Psoas muscle (tissue), 8 donors: ENCODE results near the gene SLC13A3. TPM values are rescaled to one million over a fixed set of nuclear protein-coding genes. Genes with fewer than 3 reads are reported as not detected.

ENCODE experiments used
- ATAC-seq, 4 donors: fragments of 200-7000 bp; cut with Tn5 transposase; one replicate each; pipeline ENCODE4 v1.9.1; 2020; ENCODE audit warnings: moderate library complexity in 3 of 4, mild to moderate bottlenecking in 2 of 4
- DNase-seq, 2 donors: peaks; one replicate each; pipeline ENCODE4 v3.0.0-alpha.2; 2020
- H3K27ac ChIP-seq: fragments of 200-600 bp; one replicate; pipeline ENCODE4 v1.8.0; 2022
- H3K27me3 ChIP-seq, 3 donors: fragments of 200-600 bp in 1 of 3; one replicate each; pipeline versions ENCODE4 v1.6.1 to v1.8.0; 2013 to 2022; ENCODE audit warnings: low read length in 2 of 3, mild to moderate bottlenecking in 2 of 3, moderate library complexity in 1 of 3; ENCODE audit not compliant: insufficient read depth in 3 of 3
- H3K36me3 ChIP-seq, 2 donors: fragments of 200-600 bp in 1 of 2; one replicate each; pipeline versions ENCODE4 v1.6.1 to v1.8.0; 2013 to 2022; ENCODE audit warnings: low read depth in 1 of 2, mild to moderate bottlenecking in 1 of 2, moderate library complexity in 1 of 2; ENCODE audit not compliant: insufficient read depth in 1 of 2
- H3K4me1 ChIP-seq: fragments of 200-600 bp; one replicate; pipeline ENCODE4 v1.8.0; 2022
- H3K4me3 ChIP-seq: fragments of 200-600 bp; one replicate; pipeline ENCODE4 v1.8.0; 2022; ENCODE audit warnings: mild to moderate bottlenecking
- H3K9me3 ChIP-seq: fragments of 200-600 bp; one replicate; pipeline ENCODE4 v1.8.0; 2022
- WGBS, 3 donors: extraction: QIAGEN DNeasy Blood & Tissue Kit; methylation state at CpG; one replicate each; pipeline versions ENCODE4 v1.1.6 to v1.1.7; 2013; 5-methylcytosine and 5-hydroxymethylcytosine counted together
- intact Hi-C, 2 donors: fragments of 100-400 bp; cut with DNase I; formaldehyde crosslinking; loops; one replicate each; pipeline versions ENCODE4 v1.11.0 to v1.14.2; 2022
- polyA plus RNA-seq, 3 donors: library from polyadenylated mRNA; stranded (reverse); fragments of 200-250 nt; gene quantifications; one replicate each; pipeline ENCODE4 v1.2.3, GENCODE V29; 2013
- total RNA-seq, 4 donors: library from RNA; stranded (reverse); fragmentation: NEBNext Ultra II Directional in 2 of 4; extraction: Animal tissue kit (Norgen Biotek cat#: 25700) in 2 of 4; gene quantifications; one replicate each; pipeline versions ENCODE4 v1.2.1 to v1.2.4, GENCODE V29; 2021 to 2023
- TF ChIP-seq, protein P1 (sequence below): fragments of 200-600 bp; IDR thresholded peaks from one replicate; pipeline ENCODE4 v1.8.0; 2022; ENCODE audit warnings: antibody characterized with exemption
- donor health status: healthy with polysubstance abuse.
- donor health status: DM: no; HTN: no; CAD: no; lungs with moderate emphysema.
- donor health status: Bipolar disorder and iron deficiency.
- donor health status: healthy.
- donor health status: DM: yes; HTN: yes; CAD: no.
- donor health status: DM: no; HTN: no; CAD: no.
- donor health status: DM: no; HTN: no; CAD: no.
- donor health status: DM: yes; HTN: yes; CAD: no.

The SLC13A3 gene
- total and polyA plus RNA-seq, 7 donors, result 0.04 to 0.38 (median 0.15) TPM

DNA sequence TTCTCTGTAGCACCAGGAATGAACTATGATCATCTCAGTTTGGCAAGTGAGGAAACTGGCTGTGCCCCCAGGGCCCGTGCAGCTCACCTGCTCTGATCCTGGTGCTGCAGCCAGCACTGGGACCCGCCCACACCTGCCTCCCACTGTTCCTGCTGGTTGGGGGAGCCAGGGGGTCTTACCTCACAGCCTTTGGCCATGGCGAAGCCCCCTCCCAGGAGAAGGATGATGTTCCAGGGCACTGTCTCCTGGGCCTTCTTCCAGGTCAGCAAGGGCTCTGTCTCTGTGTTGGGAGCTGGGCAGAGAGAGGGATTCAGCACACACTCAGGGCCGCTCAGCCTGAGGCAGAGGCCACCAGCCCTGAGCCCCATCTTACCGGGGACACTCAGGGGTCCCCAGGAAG lies 75.9 kb downstream of the SLC13A3 start:
- no peaks in the 10 kb centered on the region for H3K9me3 ChIP-seq
- TF ChIP-seq, protein P1, sequence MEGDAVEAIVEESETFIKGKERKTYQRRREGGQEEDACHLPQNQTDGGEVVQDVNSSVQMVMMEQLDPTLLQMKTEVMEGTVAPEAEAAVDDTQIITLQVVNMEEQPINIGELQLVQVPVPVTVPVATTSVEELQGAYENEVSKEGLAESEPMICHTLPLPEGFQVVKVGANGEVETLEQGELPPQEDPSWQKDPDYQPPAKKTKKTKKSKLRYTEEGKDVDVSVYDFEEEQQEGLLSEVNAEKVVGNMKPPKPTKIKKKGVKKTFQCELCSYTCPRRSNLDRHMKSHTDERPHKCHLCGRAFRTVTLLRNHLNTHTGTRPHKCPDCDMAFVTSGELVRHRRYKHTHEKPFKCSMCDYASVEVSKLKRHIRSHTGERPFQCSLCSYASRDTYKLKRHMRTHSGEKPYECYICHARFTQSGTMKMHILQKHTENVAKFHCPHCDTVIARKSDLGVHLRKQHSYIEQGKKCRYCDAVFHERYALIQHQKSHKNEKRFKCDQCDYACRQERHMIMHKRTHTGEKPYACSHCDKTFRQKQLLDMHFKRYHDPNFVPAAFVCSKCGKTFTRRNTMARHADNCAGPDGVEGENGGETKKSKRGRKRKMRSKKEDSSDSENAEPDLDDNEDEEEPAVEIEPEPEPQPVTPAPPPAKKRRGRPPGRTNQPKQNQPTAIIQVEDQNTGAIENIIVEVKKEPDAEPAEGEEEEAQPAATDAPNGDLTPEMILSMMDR, result no peak
- no peak overlapping the region for H3K4me3 ChIP-seq
- WGBS, 3 donors, result 75 to 77% (median 77%) methylated on average over 5 of the region's 5 CpGs
- intact Hi-C loops, result no loop called here
- no peak for DNase-seq
- H3K27ac ChIP-seq, result no peak overlapping the region
- no peaks in the 10 kb centered on the region for H3K27me3 ChIP-seq
- no peak for ATAC-seq
- H3K4me1 ChIP-seq, result no peaks in the 10 kb centered on the region
- no peaks in the 10 kb centered on the region for H3K36me3 ChIP-seq

DNA sequence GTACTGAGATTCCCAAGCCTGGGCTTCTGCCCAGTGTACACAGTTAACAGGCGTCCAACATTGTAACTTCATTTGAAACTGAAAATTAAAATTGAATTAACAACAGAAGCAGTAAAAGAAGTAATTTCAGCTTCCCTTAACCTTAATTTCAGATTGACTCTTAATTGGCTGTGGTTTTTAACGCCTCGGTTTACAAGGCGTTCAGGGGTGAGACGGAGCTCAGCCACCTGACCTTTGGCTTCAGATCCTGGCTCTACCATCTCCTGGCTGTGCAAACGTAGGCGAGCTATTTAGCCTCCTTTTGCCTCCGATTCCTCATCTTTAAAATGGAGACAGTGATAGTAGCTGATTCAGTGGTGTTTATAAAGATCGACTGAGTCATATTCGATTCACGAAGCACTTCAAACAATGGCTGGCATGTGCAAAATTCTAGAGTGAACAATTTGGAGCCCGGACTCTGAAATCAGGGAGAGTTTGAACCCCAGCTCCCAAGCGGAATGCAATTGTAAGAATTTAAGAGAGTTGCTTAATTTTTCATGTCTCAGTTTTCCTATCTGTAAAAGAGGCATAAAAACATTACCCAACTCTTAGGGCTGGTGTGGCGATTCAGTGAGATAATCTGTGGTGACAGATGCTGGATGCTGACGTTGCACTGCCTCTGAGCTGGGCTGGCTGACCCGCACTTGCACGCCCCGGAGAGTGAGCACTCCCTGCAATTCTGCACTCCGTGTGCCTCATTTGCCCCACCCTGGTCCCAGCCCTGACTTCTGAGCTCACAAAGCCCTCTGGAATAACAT lies 77.3 kb downstream of the SLC13A3 start:
- Histone ChIP-seq H3K4me3 (no peak overlapping the region), H3K4me1 (no peaks in the 10 kb centered on the region), H3K27ac (no peak overlapping the region), H3K27me3 (no peaks in the 10 kb centered on the region), H3K36me3 (no peaks in the 10 kb centered on the region), H3K9me3 (no peaks in the 10 kb centered on the region)
- ATAC-seq (no peak), DNase-seq (no peak)
- intact Hi-C loops, result no loop called here
- TF ChIP-seq, protein P1, result no peak
- WGBS, 3 donors, result 68 to 76% (median 69%) methylated on average over 19 of the region's 19 CpGs

DNA sequence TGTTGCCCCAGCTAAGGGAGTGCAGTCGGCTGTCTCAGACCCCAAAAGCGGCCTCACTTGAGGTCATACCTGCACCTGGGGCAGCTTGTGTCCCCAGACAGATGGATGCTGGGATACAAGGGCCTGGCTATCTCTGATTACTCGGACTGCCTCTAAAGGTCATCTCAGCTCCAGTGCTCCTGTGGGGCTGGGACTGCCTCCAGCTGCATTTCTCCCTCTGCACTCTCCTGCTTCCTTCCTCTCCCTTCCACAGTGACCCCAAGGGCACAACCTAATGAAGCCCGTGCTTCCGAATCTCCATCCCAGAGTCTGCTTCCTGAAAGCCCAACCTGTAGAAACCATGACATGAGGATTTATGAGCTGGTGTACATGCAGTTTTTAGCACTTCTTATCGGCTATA lies 78.0 kb downstream of the SLC13A3 start:
- Histone ChIP-seq H3K9me3 (no peaks in the 10 kb centered on the region), H3K36me3 (no peaks in the 10 kb centered on the region), H3K4me3 (no peak overlapping the region), H3K27me3 (no peaks in the 10 kb centered on the region), H3K27ac (no peak overlapping the region), H3K4me1 (peaks cover 5% of the 10 kb centered on the region)
- TF ChIP-seq, protein P1, result no peak
- DNase-seq, result no peak
- no peak for ATAC-seq
- 58 to 74% (median 68%) methylated on average over 6 of the region's 6 CpGs for WGBS, 3 donors
- intact Hi-C loops, result no loop called here

DNA sequence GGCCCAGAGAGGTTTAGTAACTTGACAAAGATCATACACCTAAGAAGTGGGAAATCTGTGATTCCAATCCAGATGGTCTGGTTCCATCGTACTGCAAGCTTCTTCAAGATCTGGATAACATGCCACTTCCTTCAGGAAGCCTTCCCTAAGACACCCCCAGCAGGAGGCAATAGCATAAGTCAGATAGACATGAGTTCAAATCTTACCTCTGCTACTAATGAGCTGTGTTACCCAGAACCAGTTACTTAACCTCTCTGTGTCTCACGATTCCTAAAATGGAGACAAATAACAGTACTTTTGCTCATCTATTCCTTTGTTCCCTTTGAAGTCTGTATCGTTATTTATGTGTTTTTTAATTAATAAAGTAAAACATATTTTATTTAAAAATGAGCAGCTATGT lies 78.5 kb downstream of the SLC13A3 start:
- DNase-seq (no peak), ATAC-seq (no peak)
- H3K4me1 ChIP-seq, result peaks cover 5% of the 10 kb centered on the region
- no peak overlapping the region for H3K27ac ChIP-seq
- intact Hi-C loops, result no loop called here
- no peaks in the 10 kb centered on the region for H3K36me3 ChIP-seq
- WGBS, 3 donors, result 83 to 94% (median 87%) methylated on average over 3 of the region's 3 CpGs
- no peak overlapping the region for H3K4me3 ChIP-seq
- H3K27me3 ChIP-seq, result no peaks in the 10 kb centered on the region
- H3K9me3 ChIP-seq, result no peaks in the 10 kb centered on the region
- TF ChIP-seq, protein P1, result no peak

DNA sequence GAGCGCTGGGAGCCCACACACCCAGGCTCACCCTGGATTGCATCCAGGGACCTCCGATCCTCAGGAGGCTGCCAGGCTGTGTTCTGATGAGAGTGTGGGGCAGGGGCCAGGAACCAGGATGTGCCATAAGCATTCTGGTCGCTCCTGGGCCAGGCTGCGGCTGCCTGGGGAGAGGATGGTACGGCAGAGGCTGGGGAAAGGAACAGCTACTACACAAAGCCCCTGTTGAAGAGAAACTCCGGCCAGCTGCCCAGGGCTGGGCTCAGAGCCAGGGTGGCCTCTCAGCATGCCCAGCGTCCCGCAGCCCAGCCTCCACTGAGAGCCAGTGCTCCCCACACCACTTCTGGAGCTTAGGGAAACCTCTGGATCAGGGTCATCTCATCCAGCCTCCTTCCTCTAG lies 79.1 kb downstream of the SLC13A3 start:
- H3K4me1 ChIP-seq, result peaks cover 5% of the 10 kb centered on the region

More for the DNA sequence above, 79.1 kb downstream of the SLC13A3 start:
- H3K4me3 ChIP-seq, result no peak overlapping the region
- intact Hi-C loops, result no loop called here
- H3K27me3 ChIP-seq, result no peaks in the 10 kb centered on the region
- no peak overlapping the region for H3K27ac ChIP-seq
- 15 to 21% (median 21%) methylated on average over 8 of the region's 8 CpGs for WGBS, 3 donors
- ATAC-seq, result no peak
- TF ChIP-seq, protein P1, result no peak
- H3K36me3 ChIP-seq, result no peaks in the 10 kb centered on the region
- no peaks in the 10 kb centered on the region for H3K9me3 ChIP-seq
- no peak for DNase-seq
